MM.1S (cell line): ENCODE results near the gene S100A7.

Source experiments
- DNase-seq: peaks from one replicate; pipeline ENCODE4 v3.0.0-alpha.2; 2015
- H2AFZ ChIP-seq: fragments of 300-600 bp; sonication (generic); 2 replicates; pipeline ENCODE4 v1.6.0; 2016; ENCODE audit warnings: antibody characterized with exemption, low read length
- H3F3A ChIP-seq: fragments of 300-600 bp; sonication (generic); 2 replicates; pipeline ENCODE4 v1.6.1; 2016; ENCODE audit warnings: mild to moderate bottlenecking, antibody characterized with exemption, low read length, moderate library complexity, mixed read lengths; ENCODE audit not compliant: insufficient read depth
- H3K27ac ChIP-seq: fragments of 300-600 bp; sonication (generic); 2 replicates; pipeline ENCODE4 v1.5.1; 2016; ENCODE audit warnings: mild to moderate bottlenecking, low read length
- H3K27me3 ChIP-seq: fragments of 300-600 bp; sonication (generic); replicated peaks from 2 replicates; pipeline ENCODE4 v1.6.0; 2016; ENCODE audit warnings: low read length; ENCODE audit not compliant: insufficient read depth
- H3K36me3 ChIP-seq: fragments of 300-600 bp; sonication (generic); replicated peaks from 2 replicates; pipeline ENCODE4 v1.6.1; 2016; ENCODE audit warnings: mild to moderate bottlenecking, low read length, mixed read lengths; ENCODE audit not compliant: insufficient read depth
- H3K4me1 ChIP-seq: fragments of 300-600 bp; sonication (generic); 2 replicates; pipeline ENCODE4 v1.6.1; 2016; ENCODE audit warnings: low read length, mixed read lengths
- H3K4me2 ChIP-seq: fragments of 300-600 bp; sonication (generic); 2 replicates; pipeline ENCODE4 v1.6.0; 2016; ENCODE audit warnings: low read depth, low read length
- H3K4me3 ChIP-seq: fragments of 300-600 bp; sonication (generic); 2 replicates; pipeline ENCODE4 v1.5.1; 2016; ENCODE audit warnings: low read length, mixed read lengths
- H3K79me2 ChIP-seq: fragments of 300-600 bp; sonication (generic); 2 replicates; pipeline ENCODE4 v1.6.1; 2016; ENCODE audit warnings: mixed run types, low read length, mixed read lengths
- H3K9ac ChIP-seq: fragments of 300-600 bp; sonication (generic); 2 replicates; pipeline ENCODE4 v1.6.1; 2016; ENCODE audit warnings: low read length, mixed read lengths
- H3K9me2 ChIP-seq: fragments of 300-600 bp; sonication (generic); replicated peaks from 2 replicates; pipeline ENCODE4 v1.6.1; 2016; ENCODE audit warnings: mild to moderate bottlenecking, low read length, mixed read lengths; ENCODE audit not compliant: insufficient read depth
- H3K9me3 ChIP-seq: fragments of 300-600 bp; sonication (generic); replicated peaks from 2 replicates; pipeline ENCODE4 v1.6.1; 2016; ENCODE audit warnings: mild to moderate bottlenecking, low read length, mixed read lengths; ENCODE audit not compliant: insufficient read depth
- H4K20me1 ChIP-seq: fragments of 300-600 bp; sonication (generic); 2 replicates; pipeline ENCODE4 v1.6.1; 2016; ENCODE audit warnings: mild to moderate bottlenecking, low read length, moderate library complexity, mixed read lengths; ENCODE audit not compliant: insufficient read depth
- CTCF ChIP-seq: fragments of 300-600 bp; sonication (generic); IDR thresholded peaks from 2 replicates; pipeline ENCODE4 v1.5.1; 2016; ENCODE audit warnings: antibody characterized with exemption, low read length, mixed read lengths
- EZH2 ChIP-seq: fragments of 300-600 bp; sonication (generic); optimal IDR thresholded peaks from 2 replicates; pipeline ENCODE3; 2017; ENCODE audit warnings: low read depth, mild to moderate bottlenecking, antibody characterized with exemption, low read length, mixed read lengths
- EZH2phosphoT487 ChIP-seq: fragments of 300-600 bp; sonication (generic); IDR thresholded peaks from 2 replicates; pipeline ENCODE4 v1.6.1; 2018; ENCODE audit warnings: antibody characterized with exemption, low read length

The S100A7 gene

GRCh38 chr1:153447498-153448170 is 12.8 kb downstream of the S100A7 start:
- Histone ChIP-seq H3K9me2 (no peaks in the 10 kb centered on the region), H3K36me3 (no peaks in the 10 kb centered on the region), H3K4me2 (no peak overlapping the region), H3K4me3 (no peak overlapping the region), H3K9me3 (no peaks in the 10 kb centered on the region), H3K4me1 (no peaks in the 10 kb centered on the region), H3F3A (no peaks in the 10 kb centered on the region), H2AFZ (no peak overlapping the region), H4K20me1 (no peaks in the 10 kb centered on the region), H3K27me3 (0 out of 2 replicates have a peak, but pooled peaks cover 7% of the 10 kb centered on the region), H3K79me2 (no peaks in the 10 kb centered on the region), H3K27ac (no peak overlapping the region), H3K9ac (no peak overlapping the region)
- DNase-seq: no peak
- TF ChIP-seq CTCF: no peak
- TF ChIP-seq EZH2phosphoT487: no peak
- TF ChIP-seq EZH2: no peak

GRCh38 chr1:153444078-153444477 is 16.4 kb downstream of the S100A7 start:
- Histone ChIP-seq H3K4me2 (no peak overlapping the region), H3K36me3 (no peaks in the 10 kb centered on the region), H3K79me2 (no peaks in the 10 kb centered on the region), H3K9ac (no peak overlapping the region), H3K27me3 (0 out of 2 replicates have a peak, but pooled peaks cover 7% of the 10 kb centered on the region), H3K4me1 (no peaks in the 10 kb centered on the region), H3K4me3 (no peak overlapping the region), H3K9me3 (no peaks in the 10 kb centered on the region), H4K20me1 (no peaks in the 10 kb centered on the region), H3F3A (no peaks in the 10 kb centered on the region), H3K9me2 (no peaks in the 10 kb centered on the region), H2AFZ (no peak overlapping the region), H3K27ac (no peak overlapping the region)
- TF ChIP-seq EZH2: no peak
- no peak for TF ChIP-seq EZH2phosphoT487
- no peak for TF ChIP-seq CTCF
- no peak for DNase-seq

GRCh38 chr1:153443486-153443885 is 17.0 kb downstream of the S100A7 start:
- Histone ChIP-seq H2AFZ (no peak overlapping the region), H3K9me3 (no peaks in the 10 kb centered on the region), H4K20me1 (no peaks in the 10 kb centered on the region), H3K4me2 (no peak overlapping the region), H3K27me3 (0 out of 2 replicates have a peak, but pooled peaks cover 7% of the 10 kb centered on the region), H3F3A (no peaks in the 10 kb centered on the region), H3K9me2 (no peaks in the 10 kb centered on the region), H3K36me3 (no peaks in the 10 kb centered on the region), H3K4me1 (no peaks in the 10 kb centered on the region), H3K27ac (no peak overlapping the region), H3K79me2 (no peaks in the 10 kb centered on the region), H3K4me3 (no peak overlapping the region), H3K9ac (no peak overlapping the region)
- TF ChIP-seq CTCF (no peak), EZH2phosphoT487 (no peak), EZH2 (no peak)
- peak; percentile 3 for DNase-seq
